SK-N-SH (cell line): ENCODE data around the gene ADAMTS2. TPM values are rescaled to one million over a fixed set of nuclear protein-coding genes. Genes with fewer than 3 reads are reported as not detected.

Experiments used
- CTCF ChIA-PET: fragments of 300-600, 350-600 bp; formaldehyde crosslinking; extraction: SDS; loops from one replicate; lab custom pipeline; 2021; lab: Yijun Ruan, JAX
- POLR2A ChIA-PET: fragments of 350-600 bp; sonication (Branson Sonifier 250); formaldehyde crosslinking; extraction: SDS; loops from one replicate; lab custom pipeline; 2020; ENCODE audit warnings: antibody characterized with exemption, inconsistent platforms; lab: Yijun Ruan, JAX
- DNase-seq: peaks from one replicate; pipeline ENCODE4 v3.0.0; 2012
- H2AFZ ChIP-seq: fragments of 200-600 bp; sonication (generic); 2 replicates; pipeline ENCODE4 v1.8.1; 2016; ENCODE audit warnings: antibody characterized with exemption, mild to moderate bottlenecking, low read depth
- H3F3A ChIP-seq: fragments of 200-600 bp; sonication (generic); replicated peaks from 2 replicates; pipeline ENCODE3; 2016; ENCODE audit warnings: antibody characterized with exemption, mild to moderate bottlenecking; ENCODE audit not compliant: insufficient read depth
- H3K27ac ChIP-seq, 2 experiments: fragments of 200-500 bp in 1 of 2; fragments of 200-600 bp in 1 of 2; sonication (Bioruptor generic) in 1 of 2; sonication (generic), shearing (Covaris generic) in 1 of 2; 2 replicates each; pipeline versions ENCODE4 v1.5.1 to v1.6.1; 2014 to 2016; ENCODE audit warnings: low read depth in 2 of 2, inconsistent platforms in 1 of 2, low read length in 1 of 2, mild to moderate bottlenecking in 1 of 2, mixed read lengths in 1 of 2
- H3K27me3 ChIP-seq: fragments of 200-600 bp; sonication (generic), shearing (Covaris generic); 2 replicates; pipeline ENCODE4 v1.6.1; 2016; ENCODE audit warnings: mixed run types; ENCODE audit not compliant: insufficient read depth
- H3K36me3 ChIP-seq, 2 experiments: fragments of 200-500 bp in 1 of 2; fragments of 200-600 bp in 1 of 2; sonication (Bioruptor generic) in 1 of 2; sonication (generic) in 1 of 2; replicated peaks in 1 of 2; 2 replicates each; pipeline versions ENCODE3 to v1.5.1; 2014 to 2016; ENCODE audit warnings: low read length in 1 of 2, mild to moderate bottlenecking in 1 of 2; ENCODE audit not compliant: insufficient read depth in 2 of 2, control insufficient read depth in 1 of 2
- H3K4me1 ChIP-seq, 2 experiments: fragments of 200-500 bp in 1 of 2; fragments of 200-600 bp in 1 of 2; sonication (Bioruptor generic) in 1 of 2; sonication (generic), shearing (Covaris generic) in 1 of 2; 2 replicates each; pipeline versions ENCODE4 v1.5.1 to v1.6.1; 2014 to 2016; ENCODE audit warnings: low read depth in 1 of 2, low read length in 1 of 2, mixed run types in 1 of 2; ENCODE audit not compliant: insufficient read depth in 2 of 2, control insufficient read depth in 1 of 2
- H3K4me2 ChIP-seq: fragments of 200-600 bp; sonication (generic), shearing (Covaris generic); 2 replicates; pipeline ENCODE4 v1.6.1; 2017; ENCODE audit warnings: mixed run types
- H3K4me3 ChIP-seq, 2 experiments: fragments of 200-500 bp in 1 of 2; fragments of 200-600 bp in 1 of 2; sonication (Bioruptor generic) in 1 of 2; sonication (generic), shearing (Covaris generic) in 1 of 2; 2 replicates each; pipeline versions ENCODE4 v1.5.1 to v1.8.1; 2014 to 2016; ENCODE audit warnings: low read depth in 2 of 2, inconsistent platforms in 1 of 2, low read length in 1 of 2, mild to moderate bottlenecking in 1 of 2, mixed read lengths in 1 of 2, moderate library complexity in 1 of 2
- H3K79me2 ChIP-seq: fragments of 200-600 bp; sonication (generic); 2 replicates; pipeline ENCODE4 v1.8.1; 2017; ENCODE audit warnings: mild to moderate bottlenecking; ENCODE audit not compliant: insufficient read depth
- H3K9ac ChIP-seq: fragments of 200-600 bp; sonication (generic); 2 replicates; pipeline ENCODE4 v1.6.1; 2017; ENCODE audit warnings: mixed run types
- H3K9me2 ChIP-seq: fragments of 200-600 bp; sonication (generic); 2 replicates; pipeline ENCODE4 v1.6.1; 2017; ENCODE audit warnings: mixed run types
- H3K9me3 ChIP-seq: fragments of 200-600 bp; sonication (generic); 2 replicates; pipeline ENCODE4 v1.6.1; 2017; ENCODE audit warnings: mixed run types, mild to moderate bottlenecking, moderate library complexity
- H4K20me1 ChIP-seq: fragments of 200-600 bp; sonication (generic); 2 replicates; pipeline ENCODE4 v1.6.1; 2017; ENCODE audit warnings: mild to moderate bottlenecking, mixed run types; ENCODE audit not compliant: insufficient read depth
- CTCF ChIP-seq: fragments of 200-600 bp; sonication (generic); IDR thresholded peaks from 2 replicates; pipeline ENCODE4 v1.6.1; 2017; ENCODE audit warnings: antibody characterized with exemption, mild to moderate bottlenecking, moderate library complexity
- EP300 ChIP-seq, 2 experiments: IDR thresholded peaks; 2 replicates each; pipeline versions ENCODE4 v1.4.0 to v1.6.1; 2012; ENCODE audit warnings: borderline replicate concordance in 1 of 2, low read depth in 1 of 2, low read length in 1 of 2
- EZH2phosphoT487 ChIP-seq: fragments of 200-600 bp; sonication (generic); IDR thresholded peaks from 2 replicates; pipeline ENCODE4 v1.6.1; 2017; ENCODE audit warnings: low read depth, mixed run types, mild to moderate bottlenecking, antibody characterized with exemption, moderate library complexity, borderline replicate concordance
- GABPA ChIP-seq: IDR thresholded peaks from 2 replicates; pipeline ENCODE4 v1.4.0; 2012; ENCODE audit warnings: low read depth, mild to moderate bottlenecking
- GATA2 ChIP-seq: sonication (generic); formaldehyde crosslinking; IDR thresholded peaks from 2 replicates; pipeline ENCODE4 v1.5.0; 2020; ENCODE audit warnings: mild to moderate bottlenecking, missing genetic modification reagents
- MAX ChIP-seq: IDR thresholded peaks from 2 replicates; pipeline ENCODE4 v1.4.0; 2012; ENCODE audit warnings: low read depth
- MEF2A ChIP-seq: IDR thresholded peaks from 2 replicates; pipeline ENCODE4 v1.4.0; 2012; ENCODE audit warnings: low read depth, borderline replicate concordance
- NFIC ChIP-seq: IDR thresholded peaks from 2 replicates; pipeline ENCODE4 v1.4.0; 2012; ENCODE audit warnings: borderline replicate concordance
- NRF1 ChIP-seq: IDR thresholded peaks from 2 replicates; pipeline ENCODE4 v1.6.1; 2012; ENCODE audit warnings: low read depth, mild to moderate bottlenecking, low read length
- POLR2AphosphoS5 ChIP-seq: IDR thresholded peaks from 2 replicates; pipeline ENCODE4 v1.6.1; 2012; ENCODE audit warnings: low read depth, low read length
- RAD21 ChIP-seq: IDR thresholded peaks from 2 replicates; pipeline ENCODE4 v1.6.1; 2012; ENCODE audit warnings: mild to moderate bottlenecking, low read length
- SIN3A ChIP-seq: IDR thresholded peaks from 2 replicates; pipeline ENCODE4 v1.6.1; 2012; ENCODE audit warnings: low read depth, mild to moderate bottlenecking, low read length, moderate library complexity, borderline replicate concordance
- TEAD4 ChIP-seq: IDR thresholded peaks from 2 replicates; pipeline ENCODE4 v1.4.0; 2012; ENCODE audit warnings: mild to moderate bottlenecking, borderline replicate concordance; ENCODE audit not compliant: insufficient read depth
- USF1 ChIP-seq: IDR thresholded peaks from 2 replicates; pipeline ENCODE4 v1.4.0; 2012; ENCODE audit warnings: low read depth, borderline replicate concordance
- USF2 ChIP-seq: fragments of 150-350 bp; IDR thresholded peaks from 2 replicates; pipeline ENCODE4 v1.6.1; 2017; ENCODE audit warnings: antibody characterized with exemption, low read length, low read depth, borderline replicate concordance
- WGBS: methylation state at CpG from one replicate; pipeline ENCODE4 v1.1.6; 2017; ENCODE audit warnings: low lambda C conversion rate; 5-methylcytosine and 5-hydroxymethylcytosine counted together
- polyA plus RNA-seq, 3 experiments: library from polyadenylated mRNA; depleted of rRNA; stranded (reverse); fragments of >200 nt; gene quantifications; 2 replicates each; pipeline ENCODE4 v1.2.3, GENCODE V29; 2012

ADAMTS2 gene
- polyA plus RNA-seq, 1 of the 3 experiments (the other 2 are of a cell fraction) = 0.12 TPM

GRCh38 chr5:179196405-179197079 is 148.7 kb downstream of the ADAMTS2 start:
- 30% methylated on average over 7 of the region's 10 CpGs for WGBS
- H3K36me3 ChIP-seq = no peaks in the 10 kb centered on the region
- no peaks in the 10 kb centered on the region for H3F3A ChIP-seq
- no peak overlapping the region; a peak in 1 of 4 replicates for H3K27ac ChIP-seq
- H3K27me3 ChIP-seq = no peaks in the 10 kb centered on the region
- peaks cover 0 to 38% of the 10 kb centered on the region in 2 experiments; a peak in 1 of 4 replicates for H3K4me1 ChIP-seq
- H3K4me3 ChIP-seq = no peak overlapping the region
- no peak overlapping the region for H3K4me2 ChIP-seq
- no peak overlapping the region for H2AFZ ChIP-seq
- no peak for DNase-seq
- CTCF ChIA-PET = interaction anchor here (1.5 to 2.2 kb wide), 3 partner anchors 16 to 64 kb away, joined by 4 to 8 read pairs (median 4); no protein-coding TSS in a partner anchor
- 0 out of 2 replicates have a peak, but pooled peaks cover 4% of the 10 kb centered on the region for H3K9me3 ChIP-seq
- POLR2A ChIA-PET = no interaction called here
- TF ChIP-seq USF2 = no peak
- TF ChIP-seq GABPA = no peak
- no peak for TF ChIP-seq MAX
- no peak for TF ChIP-seq RAD21
- TF ChIP-seq MEF2A = no peak
- no peak for TF ChIP-seq EZH2phosphoT487
- TF ChIP-seq TEAD4 = no peak
- no peak for TF ChIP-seq USF1
- no peak for TF ChIP-seq POLR2AphosphoS5
- TF ChIP-seq GATA2 = no peak
- TF ChIP-seq NFIC = no peak
- TF ChIP-seq CTCF = no peak
- TF ChIP-seq SIN3A = no peak
- no peak for TF ChIP-seq EP300 (IDR thresholded peaks at IDR 0.05; ENCODE audit: borderline replicate concordance in 1 of 2, low read depth in 1 of 2, low read length in 1 of 2)
- TF ChIP-seq NRF1 = no peak
- no peak overlapping the region for H3K9ac ChIP-seq
- no peaks in the 10 kb centered on the region for H4K20me1 ChIP-seq
- no peaks in the 10 kb centered on the region for H3K79me2 ChIP-seq
- no peaks in the 10 kb centered on the region for H3K9me2 ChIP-seq
